Stomach (tissue), 9 donors: ENCODE data around the gene LRFN2. TPM values are rescaled to one million over a fixed set of nuclear protein-coding genes. Genes with fewer than 3 reads are reported as not detected.
A peak's percentile ranks its signal among the peaks of the same experiment; 100 is the strongest.

ENCODE experiments used
- DNase-seq, 2 donors: peaks; one replicate each; pipeline versions ENCODE4 v3.0.0 to v3.0.0-alpha.2; 2013 to 2019
- H3K27ac ChIP-seq, 5 donors: fragments of 200-600 bp in 4 of 5; sonication (generic) in 4 of 5; one replicate each; pipeline ENCODE4 v1.5.1; 2013 to 2019; ENCODE audit warnings: mild to moderate bottlenecking in 1 of 5, moderate library complexity in 1 of 5
- H3K27me3 ChIP-seq, 3 donors: fragments of 200-600 bp; sonication (generic); one replicate each; pipeline ENCODE4 v1.5.1; 2017 to 2019; ENCODE audit warnings: mixed run types in 1 of 3
- H3K36me3 ChIP-seq, 4 donors: fragments of 200-600 bp; sonication (generic); 1 replicate in 3 of 4; 2 replicates in 1 of 4; pipeline ENCODE4 v1.5.1; 2016 to 2019
- H3K4me1 ChIP-seq, 4 donors: fragments of 200-600 bp; sonication (generic); one replicate each; pipeline ENCODE4 v1.5.1; 2016 to 2019
- H3K4me3 ChIP-seq, 4 donors: fragments of 200-600 bp; sonication (generic) in 3 of 4; one replicate each; pipeline ENCODE4 v1.5.1; 2016 to 2019; ENCODE audit warnings: mild to moderate bottlenecking in 1 of 4
- H3K9me3 ChIP-seq, 4 donors: fragments of 200-600 bp; sonication (generic); one replicate each; pipeline ENCODE4 v1.5.1; 2016 to 2019
- CTCF ChIP-seq, 7 experiments: fragments of 450-650 bp in 4 of 7; fragments of 200-600 bp in 3 of 7; sonication (generic) in 3 of 7; IDR thresholded peaks; one replicate each; pipeline ENCODE4 v1.5.1; 2016 to 2019; ENCODE audit warnings: antibody characterized with exemption in 7 of 7, control low read depth in 2 of 7, mild to moderate bottlenecking in 1 of 7
- EP300 ChIP-seq: sonication (generic); formaldehyde crosslinking; IDR thresholded peaks from one replicate; pipeline ENCODE4 v1.6.1; 2017; ENCODE audit warnings: antibody characterized with exemption
- POLR2A ChIP-seq, 4 donors: fragments of 450-650 bp; IDR thresholded peaks; one replicate each; pipeline ENCODE4 v1.6.1; 2016; ENCODE audit warnings: antibody characterized with exemption in 4 of 4, control low read depth in 2 of 4, mild to moderate bottlenecking in 1 of 4, moderate library complexity in 1 of 4
- POLR2AphosphoS5 ChIP-seq, 3 donors: sonication (generic); formaldehyde crosslinking; IDR thresholded peaks; one replicate each; pipeline ENCODE4 v1.6.1; 2016; ENCODE audit warnings: antibody characterized with exemption in 3 of 3
- whole genome bisulfite sequencing, 5 donors: extraction: QIAGEN DNeasy Blood & Tissue Kit in 3 of 5; methylation state at CpG; one replicate each; pipeline versions ENCODE4 v1.1.5 to v1.1.7; 2013 to 2018; 5-methylcytosine and 5-hydroxymethylcytosine counted together
- intact Hi-C: fragments of 100-400 bp; cut with DNase I; formaldehyde crosslinking; loops from one replicate; pipeline ENCODE4 v1.15.1; 2023; ENCODE audit warnings: low total_unique reads
- polyA plus RNA-seq, 3 donors: library from polyadenylated mRNA; stranded (reverse); fragments of 200-250 nt; gene quantifications; one replicate each; pipeline ENCODE4 v1.2.3, GENCODE V29; 2013
- total RNA-seq, 5 donors: library from RNA; depleted of rRNA; stranded (reverse); fragments of >200 nt; gene quantifications; one replicate each; pipeline versions ENCODE4 v1.1.0 to v1.2.3, GENCODE V29; 2014 to 2016
- donor health status: healthy with polysubstance abuse.
- donor health status: Bipolar disorder and iron deficiency.
- donor health status: healthy.

Gene LRFN2
- total and polyA plus RNA-seq, 8 donors, result 0.10 TPM; not detected in 7

- TF ChIP-seq POLR2AphosphoS5 (IDR thresholded peaks at IDR 0.05), result no peak
- no peak for TF ChIP-seq CTCF (IDR thresholded peaks at IDR 0.05)
- TF ChIP-seq POLR2A (IDR thresholded peaks at IDR 0.05), result no peak
- no peak for TF ChIP-seq EP300
- no peak for DNase-seq
- Histone ChIP-seq H3K27ac (no peak overlapping the region), H3K4me3 (no peak overlapping the region), H3K4me1 (no peaks in the 10 kb centered on the region), H3K27me3 (no peaks in the 10 kb centered on the region), H3K9me3 (no peaks in the 10 kb centered on the region), H3K36me3 (no peaks in the 10 kb centered on the region)
- intact Hi-C loops, result no loop called here
- 68 to 93% (median 75%) methylated on average over 8 of the region's 8 CpGs for WGBS, 5 donors
Measured at GRCh38 chr6:40555092-40555491, 32.1 kb downstream of the LRFN2 start.

- no peak for TF ChIP-seq POLR2A (IDR thresholded peaks at IDR 0.05)
- TF ChIP-seq POLR2AphosphoS5 (IDR thresholded peaks at IDR 0.05), result no peak
- no peak for TF ChIP-seq EP300
- TF ChIP-seq CTCF (IDR thresholded peaks at IDR 0.05), result no peak
- 42 to 74% (median 51%) methylated on average over 4 of the region's 4 CpGs for WGBS, 5 donors
- Histone ChIP-seq H3K4me1 (no peaks in the 10 kb centered on the region), H3K36me3 (no peaks in the 10 kb centered on the region), H3K27ac (no peak overlapping the region), H3K9me3 (no peaks in the 10 kb centered on the region), H3K27me3 (no peaks in the 10 kb centered on the region), H3K4me3 (no peak overlapping the region)
- no peak for DNase-seq
- intact Hi-C loops, result no loop called here
Measured at GRCh38 chr6:40552941-40553340, 34.2 kb downstream of the LRFN2 start.

- no peaks in the 10 kb centered on the region for H3K9me3 ChIP-seq
- intact Hi-C loops, result no loop called here
- DNase-seq, result no peak
- H3K27ac ChIP-seq, result no peak overlapping the region
- no peaks in the 10 kb centered on the region for H3K36me3 ChIP-seq
- no peak for TF ChIP-seq POLR2A (IDR thresholded peaks at IDR 0.05)
- no peak for TF ChIP-seq POLR2AphosphoS5 (IDR thresholded peaks at IDR 0.05)
- no peak overlapping the region for H3K4me3 ChIP-seq
- no peaks in the 10 kb centered on the region for H3K27me3 ChIP-seq
- no peaks in the 10 kb centered on the region for H3K4me1 ChIP-seq
- WGBS, 5 donors, result 63 to 85% (median 81%) methylated on average over 4 of the region's 4 CpGs
Measured at GRCh38 chr6:40551966-40552505, 35.1 kb downstream of the LRFN2 start.

- no peaks in the 10 kb centered on the region for H3K9me3 ChIP-seq
- intact Hi-C loops, result no loop called here
- no peaks in the 10 kb centered on the region for H3K4me1 ChIP-seq
- H3K27me3 ChIP-seq, result no peaks in the 10 kb centered on the region
- TF ChIP-seq CTCF (IDR thresholded peaks at IDR 0.05) (peak in 4 of 7 experiments; percentile 30 to 47 (median 36)), POLR2AphosphoS5 (IDR thresholded peaks at IDR 0.05) (no peak)
- no peak overlapping the region for H3K4me3 ChIP-seq
- H3K27ac ChIP-seq, result no peak overlapping the region
- no peaks in the 10 kb centered on the region for H3K36me3 ChIP-seq
- peak; percentile 32 to 55 for DNase-seq
- 71 to 81% (median 74%) methylated on average over 12 of the region's 12 CpGs for WGBS, 5 donors
Measured at GRCh38 chr6:40550202-40551101, 36.7 kb downstream of the LRFN2 start.

- WGBS, 5 donors, result 48 to 63% (median 58%) methylated on average over 6 of the region's 6 CpGs
- no peak for DNase-seq
- Histone ChIP-seq H3K9me3 (no peaks in the 10 kb centered on the region), H3K27me3 (no peaks in the 10 kb centered on the region), H3K27ac (no peak overlapping the region), H3K4me3 (no peak overlapping the region), H3K4me1 (no peaks in the 10 kb centered on the region), H3K36me3 (no peaks in the 10 kb centered on the region)
- intact Hi-C loops, result no loop called here
- TF ChIP-seq CTCF (IDR thresholded peaks at IDR 0.05), result no peak
Measured at GRCh38 chr6:40545954-40546353, 41.2 kb downstream of the LRFN2 start.
